ENCODE results near the gene PEX1. TPM values are rescaled to one million over a fixed set of nuclear protein-coding genes. Genes with fewer than 3 reads are reported as not detected.

The PEX1 gene
- total RNA-seq, 2 donors from 2014 or later, result 11.3 to 15.4 TPM

- TF ChIP-seq CTCF (IDR thresholded peaks at IDR 0.05), result no peak
- Histone ChIP-seq H3K27ac (no peak overlapping the region), H3K27me3 (no peaks in the 10 kb centered on the region), H3K4me1 (no peaks in the 10 kb centered on the region), H3K9me3 (no peaks in the 10 kb centered on the region), H3K4me3 (no peak overlapping the region), H3K36me3 (peaks cover 49% of the 10 kb centered on the region)
- no peak for DNase-seq (ENCODE audit: low spot score)
Measured at GRCh38 chr7:92504563-92504962, 23.8 kb downstream of the PEX1 start.

GRCh38 chr7:92503767-92504166 is 24.6 kb downstream of the PEX1 start:
- Histone ChIP-seq H3K4me3 (no peak overlapping the region), H3K27me3 (no peaks in the 10 kb centered on the region), H3K27ac (no peak overlapping the region), H3K4me1 (no peaks in the 10 kb centered on the region), H3K36me3 (peaks cover 55% of the 10 kb centered on the region), H3K9me3 (no peaks in the 10 kb centered on the region)
- DNase-seq (ENCODE audit: low spot score), result no peak
- no peak for TF ChIP-seq CTCF (IDR thresholded peaks at IDR 0.05)

- Histone ChIP-seq H3K4me1 (no peaks in the 10 kb centered on the region), H3K36me3 (peaks cover 65% of the 10 kb centered on the region), H3K4me3 (no peak overlapping the region), H3K9me3 (no peaks in the 10 kb centered on the region), H3K27ac (no peak overlapping the region), H3K27me3 (no peaks in the 10 kb centered on the region)
- TF ChIP-seq CTCF (IDR thresholded peaks at IDR 0.05), result no peak
- no peak for DNase-seq (ENCODE audit: low spot score)
Measured at GRCh38 chr7:92498557-92498956, 29.8 kb downstream of the PEX1 start.

- Histone ChIP-seq H3K27me3 (no peaks in the 10 kb centered on the region), H3K4me1 (no peaks in the 10 kb centered on the region), H3K36me3 (peaks cover 74% of the 10 kb centered on the region), H3K9me3 (no peaks in the 10 kb centered on the region), H3K27ac (no peak overlapping the region), H3K4me3 (no peak overlapping the region)
- no peak for TF ChIP-seq CTCF (IDR thresholded peaks at IDR 0.05)
- no peak for DNase-seq (ENCODE audit: low spot score)
Measured at GRCh38 chr7:92496876-92497275, 31.4 kb downstream of the PEX1 start.

GRCh38 chr7:92489634-92490033 is 38.7 kb downstream of the PEX1 start:
- H3K36me3 ChIP-seq, result peaks cover 49% of the 10 kb centered on the region
- no peak for TF ChIP-seq CTCF (IDR thresholded peaks at IDR 0.05)

GRCh38 chr7:92487804-92488203 is 40.5 kb downstream of the PEX1 start:
- no peaks in the 10 kb centered on the region for H3K9me3 ChIP-seq
- no peak overlapping the region for H3K4me3 ChIP-seq
- no peaks in the 10 kb centered on the region for H3K27me3 ChIP-seq
- H3K36me3 ChIP-seq, result peaks cover 31% of the 10 kb centered on the region
- DNase-seq (ENCODE audit: low spot score), result no peak
- H3K27ac ChIP-seq, result no peak overlapping the region
- H3K4me1 ChIP-seq, result no peaks in the 10 kb centered on the region
- no peak for TF ChIP-seq CTCF (IDR thresholded peaks at IDR 0.05)

More at GRCh38 chr7:92489634-92490033, 38.7 kb downstream of the PEX1 start:
- Histone ChIP-seq H3K27ac (no peak overlapping the region), H3K27me3 (no peaks in the 10 kb centered on the region), H3K4me1 (no peaks in the 10 kb centered on the region), H3K9me3 (no peaks in the 10 kb centered on the region), H3K4me3 (no peak overlapping the region)
- DNase-seq (ENCODE audit: low spot score), result no peak
